HAP-1 (cell line): Measurements from ENCODE around the gene SLC43A3.

Experiments
- DNase-seq, 2 experiments: peaks; one replicate each; pipeline ENCODE4 v3.0.0-alpha.2; 2016 to 2020; ENCODE audit warnings: low spot score in 2 of 2
- H3K27me3 ChIP-seq: fragments of 250-450 bp; sonication (Bioruptor Pico); 2 replicates; pipeline ENCODE4 v1.5.1; 2020; ENCODE audit warnings: low read depth, mild to moderate bottlenecking, moderate library complexity
- H3K36me3 ChIP-seq: fragments of 250-450 bp; sonication (Bioruptor Pico); replicated peaks from 2 replicates; pipeline ENCODE4 v1.5.1; 2020; ENCODE audit warnings: mild to moderate bottlenecking
- H3K4me1 ChIP-seq: fragments of 250-450 bp; sonication (Bioruptor Pico); 2 replicates; pipeline ENCODE4 v1.5.1; 2020; ENCODE audit warnings: mild to moderate bottlenecking
- H3K4me3 ChIP-seq: fragments of 250-450 bp; sonication (Bioruptor Pico); 2 replicates; pipeline ENCODE4 v1.5.1; 2020; ENCODE audit warnings: mild to moderate bottlenecking, moderate library complexity
- H3K9me3 ChIP-seq: fragments of 250-450 bp; sonication (Bioruptor Pico); 2 replicates; pipeline ENCODE4 v1.5.1; 2020; ENCODE audit warnings: mild to moderate bottlenecking, moderate library complexity
- in situ Hi-C: fragments of 300-500 bp; cut with MboI; formaldehyde crosslinking; loops from 3 replicates; pipeline ENCODE4 v1.14.3; 2020; ENCODE audit warnings: low sequenced_read_pairs, inconsistent platforms, mixed read lengths

Gene SLC43A3

DNA sequence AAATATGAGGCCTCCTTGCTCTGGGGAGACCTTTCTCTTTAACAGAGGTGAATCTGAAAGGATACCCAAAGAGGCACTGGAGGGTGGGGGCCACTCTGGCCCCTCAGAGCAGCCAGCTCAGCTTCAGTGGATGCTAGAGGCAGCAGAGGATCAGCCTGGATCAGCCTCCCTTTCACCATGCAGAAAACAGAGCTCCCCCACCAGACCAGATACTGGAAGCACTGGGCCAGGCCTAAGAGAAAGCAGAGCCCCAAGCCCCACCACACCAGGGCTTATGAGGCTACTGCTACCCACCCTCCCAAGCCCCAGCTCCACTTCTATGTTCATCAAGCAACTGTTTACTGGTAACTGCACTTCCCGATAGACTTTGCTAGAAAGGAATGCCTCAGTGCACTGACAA, 4.0 kb upstream of the SLC43A3 start:
- DNase-seq = no peak
- H3K4me1 ChIP-seq = peaks cover 9% of the 10 kb centered on the region
- in situ Hi-C loops = no loop called here
- no peak overlapping the region for H3K4me3 ChIP-seq
- H3K36me3 ChIP-seq = no peaks in the 10 kb centered on the region
- H3K27me3 ChIP-seq = no peaks in the 10 kb centered on the region
- no peaks in the 10 kb centered on the region for H3K9me3 ChIP-seq

DNA sequence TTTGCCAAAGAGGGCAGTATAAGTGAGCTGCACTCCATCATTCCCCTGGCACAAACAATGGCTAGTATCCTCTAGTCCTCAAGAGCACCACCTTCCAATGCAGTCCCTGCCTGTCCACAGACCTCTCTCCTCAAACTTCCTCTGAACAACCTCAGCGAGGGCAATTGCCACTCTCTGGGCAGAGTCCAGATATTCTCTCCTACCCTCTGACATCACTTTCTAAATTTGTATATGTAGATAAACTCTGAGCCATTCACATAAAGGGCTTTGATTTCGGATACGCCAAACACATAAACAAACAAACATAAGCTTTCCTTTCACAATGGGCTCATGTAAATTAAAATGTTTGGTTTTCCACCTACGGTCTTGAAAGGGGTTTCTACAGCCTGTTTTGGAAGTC, 3.0 kb upstream of the SLC43A3 start:
- in situ Hi-C loops = no loop called here

GRCh38 chr11:57428643-57429042, 1.7 kb upstream of the SLC43A3 start:
- DNase-seq = no peak
- Histone ChIP-seq H3K4me1 (peaks cover 10% of the 10 kb centered on the region), H3K4me3 (no peak overlapping the region), H3K9me3 (no peaks in the 10 kb centered on the region), H3K36me3 (no peaks in the 10 kb centered on the region; the same call in 1 of the 2 replicates), H3K27me3 (no peaks in the 10 kb centered on the region)
- in situ Hi-C loops = no loop called here

More for the DNA sequence above, 3.0 kb upstream of the SLC43A3 start:
- Histone ChIP-seq H3K36me3 (no peaks in the 10 kb centered on the region; the same call in 1 of the 2 replicates), H3K4me1 (peaks cover 10% of the 10 kb centered on the region), H3K27me3 (no peaks in the 10 kb centered on the region), H3K4me3 (no peak overlapping the region), H3K9me3 (no peaks in the 10 kb centered on the region)
- no peak for DNase-seq

GRCh38 chr11:57427727-57428082, 784 bp upstream of the SLC43A3 start:
- Histone ChIP-seq H3K9me3 (no peaks in the 10 kb centered on the region), H3K27me3 (no peaks in the 10 kb centered on the region), H3K4me1 (peaks cover 10% of the 10 kb centered on the region), H3K4me3 (no peak overlapping the region), H3K36me3 (no peaks in the 10 kb centered on the region; the same call in 1 of the 2 replicates)
- in situ Hi-C loops = no loop called here
- no peak for DNase-seq

- no peaks in the 10 kb centered on the region for H3K27me3 ChIP-seq
- no peaks in the 10 kb centered on the region; the same call in 1 of the 2 replicates for H3K36me3 ChIP-seq
- no peak for DNase-seq
- peak overlapping the region; percentile 26 for H3K4me3 ChIP-seq
- no peaks in the 10 kb centered on the region for H3K9me3 ChIP-seq
- peaks cover 10% of the 10 kb centered on the region for H3K4me1 ChIP-seq
- in situ Hi-C loops = no loop called here
These were observed 437 bp downstream of the SLC43A3 start for GRCh38 chr11:57426439-57426928.

GRCh38 chr11:57425565-57426438, 1.1 kb downstream of the SLC43A3 start:
- in situ Hi-C loops = no loop called here
- DNase-seq = no peak
- Histone ChIP-seq H3K36me3 (no peaks in the 10 kb centered on the region; the same call in 1 of the 2 replicates), H3K9me3 (no peaks in the 10 kb centered on the region), H3K27me3 (no peaks in the 10 kb centered on the region), H3K4me3 (no peak overlapping the region; the same call in 1 of the 2 replicates), H3K4me1 (peaks cover 10% of the 10 kb centered on the region)

- DNase-seq = no peak
- H3K36me3 ChIP-seq = peaks cover 5% of the 10 kb centered on the region
- in situ Hi-C loops = no loop called here
- no peaks in the 10 kb centered on the region for H3K27me3 ChIP-seq
- no peak overlapping the region for H3K4me3 ChIP-seq
- H3K4me1 ChIP-seq = peaks cover 10% of the 10 kb centered on the region
- no peaks in the 10 kb centered on the region for H3K9me3 ChIP-seq
These were observed 1.9 kb downstream of the SLC43A3 start for GRCh38 chr11:57424792-57425564.

DNA sequence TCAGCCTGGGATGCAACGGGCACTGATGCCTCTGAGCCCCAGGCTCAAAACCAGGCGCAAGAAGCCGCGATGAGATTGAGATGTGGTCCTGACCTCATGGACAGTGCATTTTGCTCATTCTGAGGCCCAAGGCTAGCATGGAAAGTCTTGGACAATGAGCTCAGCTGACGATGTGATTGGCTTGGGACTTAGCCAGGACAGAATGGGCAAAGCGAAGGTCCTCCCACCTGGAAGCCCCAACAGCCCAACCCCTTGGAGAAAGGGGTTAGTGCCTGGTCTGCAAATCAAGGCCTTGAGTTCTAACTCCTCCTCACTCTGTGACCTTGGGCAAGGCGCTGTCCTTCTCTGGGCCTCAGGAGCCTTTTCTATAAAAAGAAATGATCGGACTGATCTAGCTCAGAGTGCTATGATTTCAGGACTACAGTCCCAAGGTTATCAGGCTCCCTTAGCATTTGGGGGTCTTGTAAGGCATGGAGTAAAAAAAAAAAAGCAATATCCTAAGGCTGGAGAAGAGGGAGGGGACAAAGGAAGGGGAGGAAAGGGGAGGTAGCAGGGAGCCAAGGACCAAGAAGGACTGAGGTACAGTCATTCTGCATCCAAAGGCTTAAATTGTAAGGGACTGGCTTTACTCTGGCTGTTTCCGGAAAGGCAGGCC, 2.7 kb downstream of the SLC43A3 start:
- Histone ChIP-seq H3K36me3 (peaks cover 5% of the 10 kb centered on the region), H3K4me3 (no peak overlapping the region), H3K9me3 (no peaks in the 10 kb centered on the region), H3K27me3 (no peaks in the 10 kb centered on the region), H3K4me1 (peaks cover 10% of the 10 kb centered on the region)
- in situ Hi-C loops = no loop called here
- DNase-seq = no peak

- Histone ChIP-seq H3K4me3 (no peak overlapping the region), H3K9me3 (no peaks in the 10 kb centered on the region), H3K4me1 (peaks cover 10% of the 10 kb centered on the region), H3K36me3 (peaks cover 5% of the 10 kb centered on the region), H3K27me3 (no peaks in the 10 kb centered on the region)
- in situ Hi-C loops = no loop called here
- DNase-seq = no peak
These were observed 4.3 kb downstream of the SLC43A3 start for GRCh38 chr11:57422669-57423068.

DNA sequence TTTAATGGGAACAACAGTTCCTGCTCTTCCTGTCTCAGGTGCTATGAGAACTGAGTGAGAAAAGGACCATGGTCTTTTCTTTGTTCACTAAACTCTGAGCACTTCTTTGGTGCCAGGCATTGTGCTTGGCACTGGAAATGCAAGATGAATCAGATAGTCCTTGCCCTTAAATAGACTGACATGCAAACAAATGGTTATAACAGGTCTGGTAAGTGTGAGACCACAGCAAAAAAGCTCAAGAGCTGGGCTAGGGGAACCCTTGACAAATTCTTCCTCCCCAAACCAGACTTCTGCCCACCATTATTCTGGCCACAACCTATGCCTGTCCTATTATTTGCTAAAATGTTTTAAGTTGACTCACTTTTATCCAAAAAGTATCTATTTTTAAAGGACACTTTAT, 5.1 kb downstream of the SLC43A3 start:
- Histone ChIP-seq H3K27me3 (no peaks in the 10 kb centered on the region), H3K4me3 (no peak overlapping the region), H3K4me1 (peaks cover 9% of the 10 kb centered on the region), H3K36me3 (peaks cover 13% of the 10 kb centered on the region), H3K9me3 (no peaks in the 10 kb centered on the region)
- DNase-seq = no peak
- in situ Hi-C loops = no loop called here

DNA sequence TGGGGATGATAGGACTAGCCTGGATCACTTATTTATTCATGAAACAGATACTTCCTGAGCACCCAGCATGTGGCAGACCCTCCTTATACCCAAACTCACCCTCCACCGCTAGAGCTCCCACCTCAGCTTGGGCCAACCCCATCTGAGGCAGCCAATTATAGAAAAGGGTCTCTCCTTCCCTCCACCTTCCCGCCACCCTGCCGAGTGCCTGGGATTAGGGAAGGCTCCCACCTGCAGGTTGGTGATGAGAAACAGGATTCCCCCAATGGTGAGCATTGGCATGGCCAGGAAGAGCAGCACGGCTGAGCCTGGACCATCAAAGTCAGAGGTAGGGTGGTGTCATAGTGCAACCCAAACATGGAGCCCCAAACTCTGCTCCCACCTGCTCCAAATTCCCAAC, 5.9 kb downstream of the SLC43A3 start:
- Histone ChIP-seq H3K9me3 (no peaks in the 10 kb centered on the region), H3K4me1 (peaks cover 2% of the 10 kb centered on the region), H3K4me3 (no peak overlapping the region), H3K36me3 (peaks cover 19% of the 10 kb centered on the region), H3K27me3 (no peaks in the 10 kb centered on the region)
- in situ Hi-C loops = no loop called here
- DNase-seq = no peak

DNA sequence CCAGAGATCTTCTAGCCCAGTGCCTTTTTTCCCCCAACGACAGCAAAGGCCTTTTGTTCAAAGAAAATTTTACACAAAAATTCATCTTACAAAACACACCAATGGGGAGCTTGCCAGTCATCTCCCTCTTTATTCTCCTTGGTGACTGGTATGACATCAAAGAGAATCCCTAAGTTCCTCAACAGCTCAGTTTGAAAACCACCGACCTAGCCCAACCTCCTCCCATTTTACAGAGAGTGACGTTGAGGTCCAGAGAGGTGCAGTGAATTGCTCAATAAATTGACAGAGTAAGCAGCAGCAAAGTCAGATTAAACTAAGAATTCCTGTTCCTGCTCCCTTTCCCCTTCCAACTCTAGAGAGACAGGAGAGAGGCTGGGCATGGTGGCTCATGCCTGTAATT, 7.8 kb downstream of the SLC43A3 start:
- in situ Hi-C loops = no loop called here
- DNase-seq = no peak
- Histone ChIP-seq H3K27me3 (no peaks in the 10 kb centered on the region), H3K9me3 (no peaks in the 10 kb centered on the region), H3K4me1 (no peaks in the 10 kb centered on the region), H3K36me3 (peaks cover 19% of the 10 kb centered on the region), H3K4me3 (no peak overlapping the region)

- H3K4me3 ChIP-seq = no peak overlapping the region
- no peaks in the 10 kb centered on the region for H3K9me3 ChIP-seq
- H3K36me3 ChIP-seq = peaks cover 19% of the 10 kb centered on the region
- in situ Hi-C loops = no loop called here
- DNase-seq = no peak
- no peaks in the 10 kb centered on the region for H3K4me1 ChIP-seq
- H3K27me3 ChIP-seq = no peaks in the 10 kb centered on the region
These were observed 8.8 kb downstream of the SLC43A3 start for GRCh38 chr11:57418131-57418530.
